Eye (tissue), 1 donor: Measurements from ENCODE around the gene PIGW.
A peak's percentile ranks its signal among the peaks of the same experiment; 100 is the strongest.
"Not testable (repeated sequence)": the region's sequence is repeated elsewhere in the genome, so short reads cannot be mapped to it uniquely, and the experiment has no call there.

ENCODE experiments used
- DNase-seq: peaks from one replicate; pipeline ENCODE4 v3.0.0-alpha.2; 2015

Gene PIGW

DNA sequence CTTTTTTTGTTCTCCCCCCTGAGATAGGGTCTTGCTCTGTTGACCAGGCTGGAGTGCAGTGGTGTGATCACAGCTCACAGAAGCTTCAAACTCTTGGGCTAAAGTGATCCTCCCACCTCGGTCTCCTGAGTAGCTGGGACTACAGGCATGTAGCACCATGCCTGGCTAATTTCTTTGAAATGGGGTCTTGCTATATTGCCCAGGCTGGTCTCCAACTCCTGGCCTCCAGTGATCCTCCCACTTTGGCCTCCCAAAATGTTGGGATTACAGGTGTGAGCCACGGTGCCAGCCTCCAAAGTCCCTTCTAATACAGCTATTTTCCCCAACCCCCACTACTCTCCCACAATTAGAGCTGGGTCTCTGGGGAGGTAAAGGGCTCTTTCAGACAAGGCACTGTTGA is 26.3 kb upstream of the PIGW start:
- DNase-seq: not testable (repeated sequence)

DNA sequence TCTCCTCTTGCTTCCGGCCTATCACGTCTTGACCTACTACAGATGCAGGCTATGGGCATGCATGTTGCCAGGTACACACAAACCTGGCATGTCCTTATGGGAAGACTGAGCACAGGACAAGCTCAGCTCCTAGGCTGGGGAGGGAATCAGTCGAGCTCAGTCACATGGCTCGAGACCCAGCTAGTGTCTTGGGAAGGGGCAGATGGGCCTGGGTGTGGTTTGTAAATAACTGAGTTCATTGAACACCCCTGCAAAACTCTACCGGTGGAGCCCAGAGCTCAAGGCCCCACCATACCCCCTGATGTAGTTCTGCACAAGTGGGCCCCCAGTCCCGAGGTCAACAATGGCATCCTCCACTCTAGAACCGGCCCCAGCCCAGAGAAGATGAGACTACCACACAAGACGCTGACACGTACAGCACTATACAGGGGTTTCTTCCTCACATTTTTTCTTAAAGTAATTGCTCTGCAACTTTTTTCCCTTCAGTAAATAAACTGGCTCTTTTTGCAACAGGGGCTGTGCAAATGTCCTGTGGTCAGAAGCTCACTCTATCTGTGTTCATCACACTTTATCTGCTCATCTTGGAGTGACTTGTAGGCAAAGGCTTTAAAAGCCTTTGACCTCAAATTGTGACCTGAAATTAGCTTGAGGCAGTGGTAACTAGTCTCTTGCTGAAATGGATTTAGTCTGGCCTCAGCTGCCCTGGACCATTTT is 25.4 kb upstream of the PIGW start:
- no peak for DNase-seq

DNA sequence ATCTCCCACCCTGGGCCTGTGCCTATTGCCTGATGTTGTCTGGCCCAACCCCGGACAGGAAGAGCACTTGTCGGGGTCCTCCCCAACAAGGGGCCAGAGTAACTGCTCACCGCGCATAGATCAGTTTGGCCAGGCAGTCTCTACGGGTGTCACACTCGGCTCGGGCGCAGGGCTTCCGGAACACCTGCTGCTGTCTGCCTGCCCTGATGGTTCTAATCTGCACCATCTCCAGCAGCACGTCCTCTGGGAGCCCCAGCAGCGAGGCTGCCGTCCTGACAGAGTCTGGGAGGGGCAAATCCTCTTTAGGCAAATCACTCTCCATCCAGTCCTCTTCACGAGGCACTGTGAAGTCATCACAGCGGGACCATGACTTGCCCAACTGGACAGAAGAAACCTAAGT is 24.2 kb upstream of the PIGW start:
- DNase-seq: no peak

GRCh38 chr17:36511216-36511615 is 23.6 kb upstream of the PIGW start:
- DNase-seq: no peak

- DNase-seq: no peak
Observed at GRCh38 chr17:36512641-36513040, 22.1 kb upstream of the PIGW start.

GRCh38 chr17:36514856-36515255 is 19.9 kb upstream of the PIGW start:
- DNase-seq: no peak

- DNase-seq: no peak
Observed at GRCh38 chr17:36515837-36516236, 18.9 kb upstream of the PIGW start.

- DNase-seq: peak; percentile 8
Observed at GRCh38 chr17:36523113-36523512, 11.7 kb upstream of the PIGW start.

DNA sequence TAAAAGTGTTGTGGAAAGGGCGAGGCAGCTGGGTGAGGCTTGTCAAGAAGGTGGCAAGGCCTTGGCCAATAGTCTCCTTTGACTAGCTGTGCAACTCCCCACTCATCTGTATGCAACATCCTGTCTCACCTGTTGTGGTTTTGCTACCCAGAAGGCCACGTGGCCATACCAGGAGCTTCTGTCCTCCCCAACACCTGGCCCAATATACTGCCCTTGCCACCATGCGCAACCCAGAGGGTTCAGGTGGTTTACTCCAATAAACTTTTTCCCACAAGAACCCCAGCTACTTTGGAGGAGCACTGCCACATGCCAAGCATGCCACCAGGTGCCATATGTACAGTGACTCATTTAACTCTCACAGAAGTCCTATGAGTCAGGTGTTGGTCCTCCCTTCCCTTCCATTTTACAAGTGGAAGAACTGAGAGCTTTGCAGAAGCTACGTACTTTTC is 10.3 kb upstream of the PIGW start:
- DNase-seq: no peak

- no peak for DNase-seq
Observed at GRCh38 chr17:36525113-36525512, 9.7 kb upstream of the PIGW start.

DNA sequence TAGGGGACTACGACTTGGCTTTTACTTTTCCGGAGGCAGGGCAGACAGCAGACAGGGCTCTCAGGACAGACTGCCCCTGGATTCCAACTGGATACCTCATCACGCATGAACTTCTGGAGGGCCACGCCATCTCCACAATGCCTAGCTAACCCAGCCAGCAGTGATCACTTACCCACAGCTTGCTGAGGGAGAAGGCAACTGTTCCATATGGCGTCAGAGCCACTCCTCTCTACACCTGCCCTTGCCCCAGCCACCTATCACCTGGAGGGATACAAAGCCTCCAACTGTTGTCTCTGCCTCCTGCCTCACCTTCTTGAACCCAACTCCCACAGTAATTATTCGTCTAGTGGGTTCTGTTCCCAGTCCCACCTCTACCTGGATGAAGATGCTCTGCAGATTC is 8.9 kb upstream of the PIGW start:
- DNase-seq: no peak

- no peak for DNase-seq
Observed at GRCh38 chr17:36527621-36528250, 7.1 kb upstream of the PIGW start.

DNA sequence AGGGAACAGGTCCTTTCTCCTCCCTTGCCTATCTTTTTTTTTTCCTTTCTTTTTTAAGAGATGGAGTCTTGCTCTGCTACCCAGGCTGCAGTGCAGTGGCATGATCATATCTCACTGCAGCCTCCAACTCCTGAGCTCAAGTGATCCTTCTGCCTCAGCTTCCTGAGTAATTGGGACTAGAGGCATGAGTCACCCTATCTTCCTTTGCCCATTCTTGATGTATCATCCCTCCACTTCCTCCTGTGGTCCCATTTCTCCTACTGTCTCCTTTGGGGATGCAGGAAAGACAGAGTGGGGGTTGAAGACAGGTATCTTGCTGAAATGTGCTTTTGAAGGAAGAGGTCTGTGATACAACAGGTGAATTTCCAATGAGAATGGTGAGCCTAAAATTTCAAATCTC is 5.7 kb upstream of the PIGW start:
- no peak for DNase-seq

DNA sequence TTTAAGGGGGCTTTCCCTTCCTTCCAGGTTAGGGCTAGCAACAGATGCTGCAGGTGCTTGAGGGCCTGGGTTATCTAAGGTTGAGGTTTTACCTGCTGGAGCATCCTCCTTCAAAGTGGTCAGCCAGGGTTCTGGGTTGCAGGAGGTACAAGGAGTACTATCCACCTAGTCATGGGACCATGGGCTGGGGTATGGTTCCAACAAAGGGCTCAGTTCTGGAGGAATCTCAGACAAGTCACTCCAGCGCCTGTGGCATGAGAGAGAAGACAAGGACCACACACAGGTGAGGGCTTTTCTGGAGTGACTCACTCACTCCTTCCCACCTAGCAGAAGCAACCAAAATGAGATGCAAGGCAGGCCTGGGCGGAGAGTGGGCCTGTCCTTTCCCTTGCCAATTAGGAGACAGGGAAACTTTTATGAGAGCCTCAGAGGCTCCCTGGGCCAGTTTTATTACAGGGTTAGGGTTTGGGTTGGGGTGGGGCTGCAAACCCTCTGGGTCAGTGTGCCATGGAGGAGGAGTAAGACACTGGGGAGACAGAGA is 2.3 kb upstream of the PIGW start:
- no peak for DNase-seq

- peak; percentile 73 for DNase-seq
Observed at GRCh38 chr17:36533935-36534839, 600 bp upstream of the PIGW start.

- DNase-seq: no peak
Observed at GRCh38 chr17:36535669-36536081, 888 bp downstream of the PIGW start.

DNA sequence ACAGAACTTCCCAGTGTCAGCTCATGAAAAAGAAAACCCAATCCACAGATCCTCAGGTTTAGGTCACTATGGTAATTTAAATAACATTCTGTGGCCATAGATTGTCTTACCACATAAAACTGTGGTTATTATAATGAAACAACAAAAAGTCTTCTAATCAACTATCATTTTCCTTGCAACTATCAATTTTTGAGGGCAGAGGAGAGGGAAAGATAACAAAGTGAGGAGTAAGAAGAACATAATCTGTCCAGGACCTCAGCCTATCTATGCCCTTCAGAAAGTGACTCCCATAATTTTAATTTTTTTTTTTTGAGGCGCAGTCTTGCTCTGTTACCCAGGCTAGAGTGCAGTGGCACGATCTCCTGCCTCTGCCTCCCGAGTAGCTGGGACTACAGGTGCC is 5.9 kb downstream of the PIGW start:
- no peak for DNase-seq

DNA sequence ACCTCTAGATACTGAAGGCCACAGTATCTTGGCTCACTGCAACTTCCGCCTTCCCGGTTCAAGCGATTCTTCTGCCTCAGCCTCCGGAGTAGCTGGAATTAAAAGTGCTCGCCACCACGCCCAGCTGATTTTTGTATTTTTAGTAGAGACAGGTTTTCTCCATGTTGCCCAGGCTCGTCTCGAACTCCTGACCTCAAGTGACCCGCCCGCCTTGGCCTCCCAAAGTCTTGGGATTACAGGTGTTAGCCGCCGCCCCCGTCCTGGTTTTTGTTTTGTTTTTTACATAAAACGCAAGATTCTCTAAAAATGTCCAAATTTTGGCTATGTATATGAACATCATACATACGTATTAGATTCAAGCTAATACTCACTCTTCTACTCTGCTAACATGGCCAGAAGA is 8.0 kb downstream of the PIGW start:
- no peak for DNase-seq

- DNase-seq: no peak
Observed at GRCh38 chr17:36544044-36544306, 9.2 kb downstream of the PIGW start.

GRCh38 chr17:36544307-36545076 is 9.7 kb downstream of the PIGW start, which contains the start of gene GGNBP2:
GGNBP2 (plus strand) TSS chr17:36544919; CDS start chr17:36545725, 806 bp downstream.
- peak; percentile 97 for DNase-seq

DNA sequence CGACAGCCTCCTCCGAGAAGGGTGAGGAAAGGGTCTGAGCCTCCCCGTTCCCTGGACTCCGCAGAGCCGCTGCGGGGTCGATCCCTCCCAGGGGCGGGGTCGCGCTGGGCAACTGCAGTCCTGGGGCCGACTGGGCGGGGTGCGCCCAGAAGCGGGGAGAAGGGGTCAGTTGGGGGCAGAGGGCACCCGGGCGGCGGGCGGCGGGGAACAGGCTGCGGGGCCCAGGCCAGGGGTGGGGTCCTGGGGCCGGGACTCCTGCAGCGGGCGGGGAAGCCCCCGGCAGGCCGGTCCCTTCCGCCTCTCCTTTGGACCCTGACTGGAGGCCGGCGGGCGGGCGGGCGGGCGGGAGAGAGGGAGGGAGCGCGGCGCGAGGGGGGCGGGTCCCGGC is 10.3 kb downstream of the PIGW start:
- DNase-seq: no peak

GRCh38 chr17:36545465-36546417 is 11.0 kb downstream of the PIGW start:
- DNase-seq: peak; percentile 99
